Fibroblast of mammary gland (primary cell): Measurements from ENCODE around the gene BRWD1.

Source experiments
- DNase-seq: peaks from one replicate; pipeline ENCODE4 v3.0.0-alpha.2; 2010; ENCODE audit warnings: low read depth
- H3K4me3 ChIP-seq: 2 replicates; pipeline ENCODE4 v1.5.1; 2011; ENCODE audit warnings: low read depth, mild to moderate bottlenecking, low read length, moderate library complexity; ENCODE audit not compliant: control insufficient read depth
- TF ChIP-seq, protein P1 (sequence below): conservative IDR thresholded peaks from 2 replicates; pipeline ENCODE4 v1.5.1; 2011; ENCODE audit warnings: low read depth, low read length, inconsistent platforms; ENCODE audit not compliant: control insufficient read depth, insufficient read depth

Gene BRWD1

DNA sequence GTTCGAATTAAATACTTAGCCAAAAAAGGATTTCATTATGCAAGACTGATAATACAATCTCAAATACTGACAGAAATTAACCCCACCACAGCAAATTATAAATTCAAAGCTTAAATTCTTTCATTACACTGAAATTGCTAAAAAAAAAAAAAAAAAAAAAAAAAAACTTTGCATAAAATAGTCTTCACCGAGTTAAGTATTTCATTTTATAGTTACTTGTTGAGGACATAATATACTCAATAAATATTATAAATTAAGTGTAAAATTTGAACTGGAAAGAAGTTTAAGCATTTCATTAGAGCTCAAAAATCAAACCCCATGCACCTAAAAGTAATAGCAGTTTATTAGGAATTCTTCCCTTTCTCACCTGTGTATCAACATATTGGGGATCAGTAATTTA, 128.3 kb downstream of the BRWD1 start:
- no peak for DNase-seq
- H3K4me3 ChIP-seq = no peak overlapping the region
- TF ChIP-seq, protein P1, sequence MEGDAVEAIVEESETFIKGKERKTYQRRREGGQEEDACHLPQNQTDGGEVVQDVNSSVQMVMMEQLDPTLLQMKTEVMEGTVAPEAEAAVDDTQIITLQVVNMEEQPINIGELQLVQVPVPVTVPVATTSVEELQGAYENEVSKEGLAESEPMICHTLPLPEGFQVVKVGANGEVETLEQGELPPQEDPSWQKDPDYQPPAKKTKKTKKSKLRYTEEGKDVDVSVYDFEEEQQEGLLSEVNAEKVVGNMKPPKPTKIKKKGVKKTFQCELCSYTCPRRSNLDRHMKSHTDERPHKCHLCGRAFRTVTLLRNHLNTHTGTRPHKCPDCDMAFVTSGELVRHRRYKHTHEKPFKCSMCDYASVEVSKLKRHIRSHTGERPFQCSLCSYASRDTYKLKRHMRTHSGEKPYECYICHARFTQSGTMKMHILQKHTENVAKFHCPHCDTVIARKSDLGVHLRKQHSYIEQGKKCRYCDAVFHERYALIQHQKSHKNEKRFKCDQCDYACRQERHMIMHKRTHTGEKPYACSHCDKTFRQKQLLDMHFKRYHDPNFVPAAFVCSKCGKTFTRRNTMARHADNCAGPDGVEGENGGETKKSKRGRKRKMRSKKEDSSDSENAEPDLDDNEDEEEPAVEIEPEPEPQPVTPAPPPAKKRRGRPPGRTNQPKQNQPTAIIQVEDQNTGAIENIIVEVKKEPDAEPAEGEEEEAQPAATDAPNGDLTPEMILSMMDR = no peak

DNA sequence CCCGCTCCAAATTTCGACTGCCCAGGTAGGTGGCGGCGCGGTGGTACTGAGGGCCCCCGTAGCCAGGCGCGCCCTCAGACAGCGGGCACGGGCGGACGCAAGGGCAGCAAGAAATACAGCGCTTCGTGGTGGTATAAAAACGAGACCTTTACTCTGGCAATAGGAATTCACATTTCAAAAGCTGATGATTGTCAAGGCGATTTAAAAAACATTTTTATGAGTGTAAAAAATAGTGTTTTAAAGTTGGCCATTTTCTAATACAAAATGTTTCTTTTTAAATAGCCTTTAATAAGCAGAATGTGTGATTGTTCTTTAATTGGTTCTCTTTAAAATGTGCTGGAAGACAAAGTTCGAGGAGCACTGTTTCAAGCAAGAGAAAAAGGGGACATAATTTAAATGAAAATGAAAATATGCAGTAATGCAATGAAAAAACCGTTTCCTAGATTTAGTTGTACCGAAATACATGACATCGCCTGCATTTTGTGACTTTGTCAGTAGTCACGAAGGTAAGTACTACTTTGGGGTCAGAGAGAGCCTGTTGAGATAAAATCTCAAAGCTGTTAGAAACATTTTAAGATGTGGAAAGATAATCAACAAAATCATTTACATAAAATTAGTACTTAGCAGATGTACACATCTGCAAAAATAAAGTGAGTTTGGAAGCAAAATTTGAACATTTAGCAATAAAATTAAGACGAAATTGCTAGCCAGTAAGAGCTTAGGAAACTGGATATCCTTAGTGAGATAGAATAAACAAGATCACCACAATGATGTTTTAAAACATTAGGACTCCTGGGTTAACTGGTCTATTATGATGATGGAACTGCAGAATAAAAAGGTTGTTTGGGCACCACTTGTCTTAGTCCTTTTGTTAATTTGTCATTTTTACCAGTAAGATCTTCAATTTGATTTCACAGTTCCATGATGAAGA, 129.1 kb downstream of the BRWD1 start:
- TF ChIP-seq, protein P1 = no peak
- H3K4me3 ChIP-seq = peak overlapping the region; percentile 91
- DNase-seq = no peak

- TF ChIP-seq, protein P1 = no peak
- H3K4me3 ChIP-seq = peak within 1 kb of the TSS; percentile 91
- DNase-seq = peak; percentile 91
Observed at GRCh38 chr21:39183272-39184049, 130.0 kb downstream of the BRWD1 start, which contains the start of gene PSMG1. Gene PSMG1 (minus strand): TSS chr21:39183451. CDS start chr21:39183385, 66 bp downstream.

GRCh38 chr21:39182484-39183271, 130.8 kb downstream of the BRWD1 start:
- TF ChIP-seq, protein P1 = no peak
- peak overlapping the region; percentile 91 for H3K4me3 ChIP-seq
- no peak for DNase-seq

- peak overlapping the region; percentile 91 for H3K4me3 ChIP-seq
- no peak for DNase-seq
Observed at GRCh38 chr21:39182016-39182415, 131.4 kb downstream of the BRWD1 start.

More at GRCh38 chr21:39182016-39182415, 131.4 kb downstream of the BRWD1 start:
- TF ChIP-seq, protein P1 = no peak
